Smooth muscle cell (in vitro differentiated cells): ENCODE measurements around the gene TUSC2. TPM values are rescaled to one million over a fixed set of nuclear protein-coding genes. Genes with fewer than 3 reads are reported as not detected.

Source experiments
- DNase-seq: peaks from one replicate; lab custom pipeline; 2025; ENCODE audit not compliant: unreplicated experiment; lab: John Stamatoyannopoulos, UW
- H2AFZ ChIP-seq: fragments of 200-600 bp; sonication (generic); 2 replicates; pipeline ENCODE4 v1.6.0; 2016; ENCODE audit warnings: antibody characterized with exemption, low read depth, mild to moderate bottlenecking
- H3F3A ChIP-seq: fragments of 200-600 bp; sonication (generic); 2 replicates; pipeline ENCODE4 v1.6.0; 2017; ENCODE audit warnings: antibody characterized with exemption, low read depth
- H3K27ac ChIP-seq: fragments of 200-600 bp; sonication (generic); 2 replicates; pipeline ENCODE4 v1.5.1; 2016; ENCODE audit warnings: low read depth, mild to moderate bottlenecking
- H3K27me3 ChIP-seq: fragments of 200-600 bp; sonication (generic); 2 replicates; pipeline ENCODE4 v1.6.1; 2016; ENCODE audit warnings: low read depth, mild to moderate bottlenecking
- H3K36me3 ChIP-seq: fragments of 200-600 bp; sonication (generic); 2 replicates; pipeline ENCODE4 v1.5.1; 2016; ENCODE audit warnings: low read depth
- H3K4me1 ChIP-seq: fragments of 200-600 bp; sonication (generic); 2 replicates; pipeline ENCODE4 v1.5.1; 2016; ENCODE audit warnings: low read depth
- H3K4me2 ChIP-seq: fragments of 200-600 bp; sonication (generic); 2 replicates; pipeline ENCODE4 v1.6.0; 2016; ENCODE audit warnings: mild to moderate bottlenecking
- H3K4me3 ChIP-seq: fragments of 200-600 bp; sonication (generic); 2 replicates; pipeline ENCODE4 v1.5.1; 2016; ENCODE audit warnings: mild to moderate bottlenecking
- H3K79me2 ChIP-seq: fragments of 200-600 bp; sonication (generic); 2 replicates; pipeline ENCODE4 v1.6.0; 2016; ENCODE audit warnings: low read depth, mild to moderate bottlenecking
- H3K9ac ChIP-seq: fragments of 200-600 bp; sonication (generic); 2 replicates; pipeline ENCODE4 v1.6.0; 2016; ENCODE audit warnings: low read depth
- H3K9me3 ChIP-seq: fragments of 200-600 bp; sonication (generic); replicated peaks from 2 replicates; pipeline ENCODE4 v1.5.1; 2016; ENCODE audit warnings: low read depth
- H4K20me1 ChIP-seq: fragments of 200-600 bp; sonication (generic); 2 replicates; pipeline ENCODE4 v1.6.0; 2016; ENCODE audit warnings: low read depth
- WGBS: methylation state at CpG from one replicate; pipeline ENCODE4 v1.1.7; 2016; ENCODE audit warnings: low lambda C conversion rate; 5-methylcytosine and 5-hydroxymethylcytosine counted together
- polyA plus RNA-seq: library from polyadenylated mRNA; unstranded; fragments of >200 nt; fragmentation: Nextera tagmentation; extraction: Ambion mirVana; gene quantifications from 2 replicates; pipeline ENCODE4 v1.2.1, GENCODE V29; 2016
- total RNA-seq: library from RNA; depleted of rRNA; stranded (reverse); fragments of >200 nt; gene quantifications from 2 replicates; pipeline ENCODE4 v1.2.3, GENCODE V29; 2014
- TF ChIP-seq, protein P1 (sequence below): fragments of 200-600 bp; sonication (generic); IDR thresholded peaks from 2 replicates; pipeline ENCODE4 v1.5.1; 2017; ENCODE audit warnings: borderline replicate concordance, mild to moderate bottlenecking, antibody characterized with exemption; ENCODE audit not compliant: insufficient read depth, poor library complexity, severe bottlenecking

The TUSC2 gene
- total and polyA plus RNA-seq, 2 experiments from 2014 or later, result 25.1 to 53.4 TPM

DNA sequence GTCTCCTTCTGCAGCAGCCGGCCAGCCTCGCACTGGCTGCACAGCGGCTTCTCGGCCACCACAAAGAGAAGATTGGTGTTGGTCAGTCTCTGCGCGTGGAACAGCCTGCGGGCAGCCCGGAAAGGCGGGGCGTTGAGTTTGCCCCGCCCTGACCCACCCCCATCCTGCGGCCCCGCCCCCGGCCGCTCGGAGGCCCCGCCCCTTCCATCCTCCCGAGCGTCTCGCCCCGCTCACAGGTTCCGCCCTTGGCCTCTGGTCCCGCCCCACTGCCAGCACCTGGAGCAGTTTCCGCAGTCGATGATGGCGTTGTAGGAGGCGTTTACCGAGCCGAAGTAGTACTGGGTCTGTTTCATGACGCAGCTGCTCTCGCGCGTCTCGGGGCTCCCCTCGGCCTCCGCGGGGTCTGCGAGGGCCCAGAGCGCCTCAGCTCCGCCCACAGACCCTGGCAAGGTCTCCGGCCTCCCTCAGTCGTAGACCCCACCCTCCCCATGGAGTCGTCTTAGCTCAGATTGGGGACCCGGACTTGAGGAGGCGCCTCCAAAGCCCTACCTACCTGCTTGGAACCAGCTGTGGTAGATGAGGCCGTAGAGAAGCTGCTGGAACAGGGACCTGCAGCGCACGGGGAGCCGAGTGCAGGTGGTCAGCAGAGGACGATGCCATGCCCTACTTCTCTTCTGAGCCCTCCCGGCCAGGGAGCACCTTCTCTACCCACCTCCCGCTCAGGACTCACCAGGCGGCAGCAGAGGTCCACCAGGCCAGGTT, 37.2 kb upstream of the TUSC2 start:
- no peaks in the 10 kb centered on the region for H3K9me3 ChIP-seq
- H3K79me2 ChIP-seq, result no peaks in the 10 kb centered on the region
- DNase-seq, result peak; percentile 64
- peak overlapping the region; percentile 73 for H2AFZ ChIP-seq
- TF ChIP-seq, protein P1, sequence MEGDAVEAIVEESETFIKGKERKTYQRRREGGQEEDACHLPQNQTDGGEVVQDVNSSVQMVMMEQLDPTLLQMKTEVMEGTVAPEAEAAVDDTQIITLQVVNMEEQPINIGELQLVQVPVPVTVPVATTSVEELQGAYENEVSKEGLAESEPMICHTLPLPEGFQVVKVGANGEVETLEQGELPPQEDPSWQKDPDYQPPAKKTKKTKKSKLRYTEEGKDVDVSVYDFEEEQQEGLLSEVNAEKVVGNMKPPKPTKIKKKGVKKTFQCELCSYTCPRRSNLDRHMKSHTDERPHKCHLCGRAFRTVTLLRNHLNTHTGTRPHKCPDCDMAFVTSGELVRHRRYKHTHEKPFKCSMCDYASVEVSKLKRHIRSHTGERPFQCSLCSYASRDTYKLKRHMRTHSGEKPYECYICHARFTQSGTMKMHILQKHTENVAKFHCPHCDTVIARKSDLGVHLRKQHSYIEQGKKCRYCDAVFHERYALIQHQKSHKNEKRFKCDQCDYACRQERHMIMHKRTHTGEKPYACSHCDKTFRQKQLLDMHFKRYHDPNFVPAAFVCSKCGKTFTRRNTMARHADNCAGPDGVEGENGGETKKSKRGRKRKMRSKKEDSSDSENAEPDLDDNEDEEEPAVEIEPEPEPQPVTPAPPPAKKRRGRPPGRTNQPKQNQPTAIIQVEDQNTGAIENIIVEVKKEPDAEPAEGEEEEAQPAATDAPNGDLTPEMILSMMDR, result no peak
- no peaks in the 10 kb centered on the region for H3K36me3 ChIP-seq
- peaks cover 3% of the 10 kb centered on the region for H3K4me1 ChIP-seq
- H3K4me3 ChIP-seq, result peak overlapping the region; percentile 60
- no peaks in the 10 kb centered on the region for H3F3A ChIP-seq
- peak overlapping the region; percentile 83 for H3K4me2 ChIP-seq
- peak overlapping the region; percentile 16 for H3K9ac ChIP-seq
- H4K20me1 ChIP-seq, result no peaks in the 10 kb centered on the region
- no peak overlapping the region for H3K27ac ChIP-seq
- H3K27me3 ChIP-seq, result no peaks in the 10 kb centered on the region
- WGBS, result 7% methylated on average over 47 of the region's 53 CpGs

DNA sequence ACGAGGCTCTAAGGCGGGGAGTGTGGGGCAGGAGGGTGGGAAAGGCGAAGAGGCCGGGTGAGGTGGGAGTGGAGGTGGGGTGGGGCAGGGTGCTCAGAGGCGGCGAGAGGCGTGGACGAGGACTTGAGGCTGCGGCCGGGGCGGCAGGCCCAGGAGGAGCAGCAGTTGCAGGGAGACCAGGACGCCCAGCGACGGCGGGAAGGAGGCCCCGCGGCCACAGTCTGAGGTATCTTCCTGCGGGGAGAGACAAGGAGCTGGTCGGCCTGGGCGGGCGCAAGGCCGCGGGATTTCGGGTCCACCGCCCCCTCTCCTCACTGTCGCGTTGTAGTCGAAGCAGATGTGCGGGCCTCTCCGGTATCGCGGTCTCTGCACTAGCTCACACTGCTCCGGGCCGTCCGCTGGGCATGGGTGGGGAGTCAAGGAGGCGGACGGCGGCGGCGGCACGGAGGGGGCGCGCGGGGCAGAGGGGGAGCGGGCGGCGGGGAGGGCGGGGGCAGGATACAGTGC, 36.6 kb upstream of the TUSC2 start:
- Histone ChIP-seq H2AFZ (peak overlapping the region; percentile 9), H3K4me2 (peak overlapping the region; percentile 83), H3K9ac (no peak overlapping the region)

DNA sequence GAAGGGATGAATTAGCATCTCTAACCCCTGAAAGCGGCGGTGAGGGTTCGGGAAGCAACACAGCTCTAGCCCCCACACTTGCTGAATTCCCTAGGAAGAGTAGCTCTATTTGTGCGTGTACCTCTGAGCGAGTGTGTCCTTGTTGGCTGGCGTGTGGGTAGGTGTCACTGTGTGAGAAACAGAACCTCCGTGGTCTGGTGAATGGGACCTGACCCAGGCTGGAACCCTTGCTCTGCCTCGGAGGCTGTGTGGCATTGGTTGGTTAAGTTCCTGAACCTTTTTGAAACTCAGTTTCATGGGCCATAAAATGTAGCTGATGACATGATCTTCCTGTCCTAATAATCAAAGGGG, 31.7 kb upstream of the TUSC2 start:
- TF ChIP-seq, protein P1, result no peak
- H3K36me3 ChIP-seq, result no peaks in the 10 kb centered on the region
- H3K4me1 ChIP-seq, result peaks cover 26% of the 10 kb centered on the region
- peak overlapping the region; percentile 64 for H3K4me3 ChIP-seq
- H3K9me3 ChIP-seq, result no peaks in the 10 kb centered on the region
- no peak overlapping the region for H3K9ac ChIP-seq
- peaks cover 41% of the 10 kb centered on the region for H4K20me1 ChIP-seq
- H3K27ac ChIP-seq, result no peak overlapping the region
- peak overlapping the region; percentile 76 for H2AFZ ChIP-seq
- H3K79me2 ChIP-seq, result peaks cover 39% of the 10 kb centered on the region
- H3K4me2 ChIP-seq, result peak overlapping the region; percentile 92
- 24% methylated on average over 8 of the region's 8 CpGs for WGBS
- H3K27me3 ChIP-seq, result no peaks in the 10 kb centered on the region
- DNase-seq, result no peak
- H3F3A ChIP-seq, result no peaks in the 10 kb centered on the region

More for the DNA sequence above, 36.6 kb upstream of the TUSC2 start:
- Histone ChIP-seq H3K36me3 (no peaks in the 10 kb centered on the region), H3K27ac (no peak overlapping the region), H3K4me3 (peak overlapping the region; percentile 60), H3F3A (no peaks in the 10 kb centered on the region), H3K79me2 (no peaks in the 10 kb centered on the region), H3K9me3 (no peaks in the 10 kb centered on the region), H4K20me1 (no peaks in the 10 kb centered on the region), H3K27me3 (no peaks in the 10 kb centered on the region), H3K4me1 (peaks cover 3% of the 10 kb centered on the region)
- TF ChIP-seq, protein P1, result no peak
- 10% methylated on average over 41 of the region's 48 CpGs for WGBS
- peak; percentile 64 for DNase-seq
